Neural cell (in vitro differentiated cells): ENCODE results near the gene GJB2. TPM values are rescaled to one million over a fixed set of nuclear protein-coding genes. Genes with fewer than 3 reads are reported as not detected.

Experiments
- H2AFZ ChIP-seq: fragments of 200-600, 300-800 bp; sonication (generic), shearing (Covaris generic); 2 replicates; pipeline ENCODE4 v1.6.0; 2014; ENCODE audit warnings: low read depth, mild to moderate bottlenecking, antibody characterized with exemption, low read length, moderate library complexity
- H3F3A ChIP-seq: fragments of 200-600 bp; shearing (Covaris generic); 2 replicates; pipeline ENCODE4 v1.6.1; 2016; ENCODE audit warnings: mild to moderate bottlenecking, moderate library complexity, mixed read lengths, antibody characterized with exemption, low read length; ENCODE audit not compliant: insufficient read depth, poor library complexity, severe bottlenecking
- H3K27ac ChIP-seq: fragments of 200-600, 300-800 bp; sonication (generic), shearing (Covaris generic); 2 replicates; pipeline ENCODE4 v1.5.1; 2014; ENCODE audit warnings: mild to moderate bottlenecking, low read length, moderate library complexity
- H3K27me3 ChIP-seq: fragments of 300-800, 200-600 bp; sonication (generic), shearing (Covaris generic); 2 replicates; pipeline ENCODE4 v1.6.0; 2014; ENCODE audit warnings: mild to moderate bottlenecking, low read depth, low read length, moderate library complexity; ENCODE audit not compliant: insufficient read depth
- H3K36me3 ChIP-seq: fragments of 300-800, 200-600 bp; sonication (generic), shearing (Covaris generic); 2 replicates; pipeline ENCODE4 v1.5.1; 2014; ENCODE audit warnings: mild to moderate bottlenecking, antibody characterized with exemption, low read length, moderate library complexity; ENCODE audit not compliant: insufficient read depth
- H3K4me2 ChIP-seq: fragments of 300-800, 200-600 bp; sonication (generic), shearing (Covaris generic); 2 replicates; pipeline ENCODE4 v1.6.0; 2014; ENCODE audit warnings: mild to moderate bottlenecking, low read length
- H3K4me3 ChIP-seq: fragments of 300-800, 200-600 bp; sonication (generic), shearing (Covaris generic); 2 replicates; pipeline ENCODE4 v1.5.1; 2014; ENCODE audit warnings: mild to moderate bottlenecking, low read length, moderate library complexity
- H3K79me2 ChIP-seq: fragments of 200-600 bp; shearing (Covaris generic); replicated peaks from 2 replicates; pipeline ENCODE4 v1.6.0; 2014; ENCODE audit warnings: mild to moderate bottlenecking, low read length, moderate library complexity; ENCODE audit not compliant: insufficient read depth
- H3K9ac ChIP-seq: fragments of 300-800, 200-600 bp; sonication (generic), shearing (Covaris generic); 2 replicates; pipeline ENCODE4 v1.6.1; 2016; ENCODE audit warnings: mild to moderate bottlenecking, low read length, mixed read lengths
- H3K9me2 ChIP-seq: fragments of 200-600 bp; shearing (Covaris generic); 2 replicates; pipeline ENCODE4 v1.6.1; 2016; ENCODE audit warnings: mild to moderate bottlenecking, low read length, mixed read lengths; ENCODE audit not compliant: insufficient read depth
- H3K9me3 ChIP-seq: fragments of 200-600, 300-800 bp; sonication (generic), shearing (Covaris generic); 2 replicates; pipeline ENCODE4 v1.6.1; 2016; ENCODE audit warnings: mild to moderate bottlenecking, mixed run types, low read length, moderate library complexity, mixed read lengths
- H4K20me1 ChIP-seq: fragments of 200-600 bp; shearing (Covaris generic); 2 replicates; pipeline ENCODE4 v1.6.1; 2016; ENCODE audit warnings: mild to moderate bottlenecking, mixed run types; ENCODE audit not compliant: insufficient read depth
- EP300 ChIP-seq: fragments of 450-650 bp; conservative IDR thresholded peaks from 2 replicates; pipeline ENCODE4 v1.6.1; 2014; ENCODE audit warnings: antibody characterized with exemption, mild to moderate bottlenecking, moderate library complexity; ENCODE audit not compliant: poor library complexity, severe bottlenecking
- EZH2 ChIP-seq: fragments of 200-600, 300-800 bp; shearing (Covaris generic), sonication (generic); IDR thresholded peaks from 2 replicates; pipeline ENCODE4 v1.6.1; 2014; ENCODE audit warnings: antibody characterized with exemption, low read length, borderline replicate concordance, mild to moderate bottlenecking; ENCODE audit not compliant: insufficient read depth, poor library complexity, severe bottlenecking
- MXI1 ChIP-seq: fragments of 450-650 bp; conservative IDR thresholded peaks from 2 replicates; pipeline ENCODE4 v1.6.1; 2014; ENCODE audit warnings: antibody characterized with exemption, mild to moderate bottlenecking; ENCODE audit not compliant: poor library complexity, severe bottlenecking
- POLR2AphosphoS5 ChIP-seq: IDR thresholded peaks from 2 replicates; pipeline ENCODE4 v1.6.1; 2012
- RAD21 ChIP-seq: fragments of 450-650 bp; conservative IDR thresholded peaks from 2 replicates; pipeline ENCODE4 v1.6.1; 2014; ENCODE audit warnings: antibody characterized with exemption, mild to moderate bottlenecking, moderate library complexity
- SMC3 ChIP-seq: fragments of 450-650 bp; conservative IDR thresholded peaks from 2 replicates; pipeline ENCODE4 v1.6.1; 2014; ENCODE audit warnings: antibody characterized with exemption, mild to moderate bottlenecking, moderate library complexity; ENCODE audit not compliant: poor library complexity
- TAF1 ChIP-seq: IDR thresholded peaks from 2 replicates; pipeline ENCODE4 v1.6.1; 2012; ENCODE audit warnings: low read depth
- polyA plus RNA-seq: library from polyadenylated mRNA; depleted of rRNA; stranded (reverse); fragments of >200 nt; gene quantifications from 2 replicates; pipeline ENCODE4 v1.2.3, GENCODE V29; 2014
- TF ChIP-seq, protein P1 (sequence below): IDR thresholded peaks from 2 replicates; pipeline ENCODE4 v1.6.1; 2012; ENCODE audit warnings: borderline replicate concordance
- TF ChIP-seq, protein P2 (sequence below): fragments of 450-650 bp; IDR thresholded peaks from 2 replicates; pipeline ENCODE4 v1.5.1; 2014; ENCODE audit warnings: antibody characterized with exemption, mild to moderate bottlenecking, moderate library complexity; ENCODE audit not compliant: poor library complexity, severe bottlenecking

The GJB2 gene
- polyA plus RNA-seq, 1 donor from 2014 or later, result not detected

DNA sequence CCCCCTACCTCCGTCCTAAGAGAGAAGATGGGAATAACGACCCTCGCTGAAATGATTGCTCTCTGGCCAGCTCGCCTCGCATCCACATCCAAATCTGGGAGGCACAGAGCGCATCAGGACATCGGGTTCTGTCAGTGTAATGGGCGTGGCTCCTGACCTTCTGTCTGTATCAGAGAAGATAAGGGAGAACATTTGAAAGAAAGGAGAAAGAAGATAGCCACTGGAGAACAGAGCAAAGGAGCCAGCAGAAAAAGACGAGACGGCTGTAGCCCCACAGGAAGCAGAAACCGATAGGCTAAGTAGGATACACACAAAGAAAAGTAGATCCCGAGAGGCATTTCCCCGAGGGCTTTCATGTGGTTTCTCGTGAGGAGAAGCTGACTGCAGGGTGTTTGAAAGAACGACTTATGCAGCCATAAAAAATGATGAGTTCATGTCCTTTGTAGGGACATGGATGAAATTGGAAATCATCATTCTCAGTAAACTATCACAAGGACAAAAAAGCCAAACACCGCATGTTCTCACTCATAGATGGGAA, 14.0 kb upstream of the GJB2 start:
- Histone ChIP-seq H3F3A (no peaks in the 10 kb centered on the region), H3K27me3 (no peaks in the 10 kb centered on the region), H2AFZ (no peak overlapping the region), H3K36me3 (no peaks in the 10 kb centered on the region), H3K9me2 (no peaks in the 10 kb centered on the region), H3K4me2 (no peak overlapping the region), H4K20me1 (no peaks in the 10 kb centered on the region), H3K9ac (no peak overlapping the region), H3K79me2 (no peaks in the 10 kb centered on the region), H3K4me3 (no peak overlapping the region), H3K27ac (no peak overlapping the region), H3K9me3 (no peaks in the 10 kb centered on the region)
- TF ChIP-seq EZH2 (no peak), SMC3 (no peak), TAF1 (no peak), RAD21 (no peak), EP300 (no peak), MXI1 (no peak), POLR2AphosphoS5 (no peak)
- TF ChIP-seq, protein P1, sequence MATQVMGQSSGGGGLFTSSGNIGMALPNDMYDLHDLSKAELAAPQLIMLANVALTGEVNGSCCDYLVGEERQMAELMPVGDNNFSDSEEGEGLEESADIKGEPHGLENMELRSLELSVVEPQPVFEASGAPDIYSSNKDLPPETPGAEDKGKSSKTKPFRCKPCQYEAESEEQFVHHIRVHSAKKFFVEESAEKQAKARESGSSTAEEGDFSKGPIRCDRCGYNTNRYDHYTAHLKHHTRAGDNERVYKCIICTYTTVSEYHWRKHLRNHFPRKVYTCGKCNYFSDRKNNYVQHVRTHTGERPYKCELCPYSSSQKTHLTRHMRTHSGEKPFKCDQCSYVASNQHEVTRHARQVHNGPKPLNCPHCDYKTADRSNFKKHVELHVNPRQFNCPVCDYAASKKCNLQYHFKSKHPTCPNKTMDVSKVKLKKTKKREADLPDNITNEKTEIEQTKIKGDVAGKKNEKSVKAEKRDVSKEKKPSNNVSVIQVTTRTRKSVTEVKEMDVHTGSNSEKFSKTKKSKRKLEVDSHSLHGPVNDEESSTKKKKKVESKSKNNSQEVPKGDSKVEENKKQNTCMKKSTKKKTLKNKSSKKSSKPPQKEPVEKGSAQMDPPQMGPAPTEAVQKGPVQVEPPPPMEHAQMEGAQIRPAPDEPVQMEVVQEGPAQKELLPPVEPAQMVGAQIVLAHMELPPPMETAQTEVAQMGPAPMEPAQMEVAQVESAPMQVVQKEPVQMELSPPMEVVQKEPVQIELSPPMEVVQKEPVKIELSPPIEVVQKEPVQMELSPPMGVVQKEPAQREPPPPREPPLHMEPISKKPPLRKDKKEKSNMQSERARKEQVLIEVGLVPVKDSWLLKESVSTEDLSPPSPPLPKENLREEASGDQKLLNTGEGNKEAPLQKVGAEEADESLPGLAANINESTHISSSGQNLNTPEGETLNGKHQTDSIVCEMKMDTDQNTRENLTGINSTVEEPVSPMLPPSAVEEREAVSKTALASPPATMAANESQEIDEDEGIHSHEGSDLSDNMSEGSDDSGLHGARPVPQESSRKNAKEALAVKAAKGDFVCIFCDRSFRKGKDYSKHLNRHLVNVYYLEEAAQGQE, result no peak
- TF ChIP-seq, protein P2, sequence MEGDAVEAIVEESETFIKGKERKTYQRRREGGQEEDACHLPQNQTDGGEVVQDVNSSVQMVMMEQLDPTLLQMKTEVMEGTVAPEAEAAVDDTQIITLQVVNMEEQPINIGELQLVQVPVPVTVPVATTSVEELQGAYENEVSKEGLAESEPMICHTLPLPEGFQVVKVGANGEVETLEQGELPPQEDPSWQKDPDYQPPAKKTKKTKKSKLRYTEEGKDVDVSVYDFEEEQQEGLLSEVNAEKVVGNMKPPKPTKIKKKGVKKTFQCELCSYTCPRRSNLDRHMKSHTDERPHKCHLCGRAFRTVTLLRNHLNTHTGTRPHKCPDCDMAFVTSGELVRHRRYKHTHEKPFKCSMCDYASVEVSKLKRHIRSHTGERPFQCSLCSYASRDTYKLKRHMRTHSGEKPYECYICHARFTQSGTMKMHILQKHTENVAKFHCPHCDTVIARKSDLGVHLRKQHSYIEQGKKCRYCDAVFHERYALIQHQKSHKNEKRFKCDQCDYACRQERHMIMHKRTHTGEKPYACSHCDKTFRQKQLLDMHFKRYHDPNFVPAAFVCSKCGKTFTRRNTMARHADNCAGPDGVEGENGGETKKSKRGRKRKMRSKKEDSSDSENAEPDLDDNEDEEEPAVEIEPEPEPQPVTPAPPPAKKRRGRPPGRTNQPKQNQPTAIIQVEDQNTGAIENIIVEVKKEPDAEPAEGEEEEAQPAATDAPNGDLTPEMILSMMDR, result no peak

DNA sequence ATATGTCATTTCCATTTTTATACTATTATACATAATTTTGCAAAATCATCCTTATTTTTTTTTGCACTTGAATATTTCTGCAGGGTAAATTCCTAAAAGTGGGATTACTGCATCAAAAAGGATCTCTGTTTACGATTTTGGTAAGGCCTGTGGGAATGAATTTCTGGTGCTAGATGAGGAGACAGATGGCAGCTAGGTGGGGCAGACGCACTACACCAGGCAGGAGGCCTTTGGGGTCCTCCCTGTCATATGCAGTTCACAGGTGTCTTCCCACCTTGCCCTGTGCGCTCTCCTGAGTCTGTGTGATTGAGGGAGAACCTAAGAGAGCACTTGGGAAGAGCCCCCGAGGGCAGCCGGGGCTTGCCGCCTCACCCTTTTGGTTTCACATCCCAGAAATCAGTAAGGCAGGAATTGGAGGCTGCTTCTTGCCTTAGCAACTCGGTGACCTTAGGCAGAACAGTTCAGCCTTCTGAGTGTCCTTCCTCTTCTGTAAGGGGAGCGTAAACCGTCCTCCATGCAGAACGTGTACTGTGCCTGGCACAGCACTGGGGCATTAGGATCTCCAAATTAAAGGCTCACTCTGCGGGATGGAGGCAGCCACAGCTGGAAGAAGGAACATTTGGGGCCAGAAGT, 13.4 kb upstream of the GJB2 start:
- H3K79me2 ChIP-seq, result no peaks in the 10 kb centered on the region
- H2AFZ ChIP-seq, result no peak overlapping the region
- H4K20me1 ChIP-seq, result no peaks in the 10 kb centered on the region
- no peak overlapping the region for H3K27ac ChIP-seq
- TF ChIP-seq TAF1, result no peak
- no peak for TF ChIP-seq RAD21
- TF ChIP-seq, protein P2, result no peak
- no peak for TF ChIP-seq SMC3
- no peak for TF ChIP-seq POLR2AphosphoS5
- TF ChIP-seq EZH2, result no peak
- TF ChIP-seq, protein P1, result no peak
- TF ChIP-seq MXI1, result no peak
- TF ChIP-seq EP300, result no peak
- H3K27me3 ChIP-seq, result no peaks in the 10 kb centered on the region
- no peak overlapping the region for H3K9ac ChIP-seq
- no peaks in the 10 kb centered on the region for H3K9me2 ChIP-seq
- no peaks in the 10 kb centered on the region for H3K36me3 ChIP-seq
- H3K9me3 ChIP-seq, result no peaks in the 10 kb centered on the region
- no peak overlapping the region for H3K4me3 ChIP-seq
- no peaks in the 10 kb centered on the region for H3F3A ChIP-seq
- no peak overlapping the region for H3K4me2 ChIP-seq
